Naive thymus-derived CD4-positive, alpha-beta T cell (primary cell): ENCODE results near the gene ZNF155. TPM values are rescaled to one million over a fixed set of nuclear protein-coding genes. Genes with fewer than 3 reads are reported as not detected.

Source experiments
- ATAC-seq: fragments of 150-1000 bp; cut with Tn5 transposase; 2 replicates; pipeline ENCODE4 v1.10.0; 2021; ENCODE audit warnings: mild to moderate bottlenecking, moderate library complexity
- CTCF ChIA-PET: fragments of 350-600 bp; sonication (Branson Sonifier 250); formaldehyde crosslinking; loops from one replicate; lab custom pipeline; 2021; ENCODE audit warnings: antibody characterized with exemption; lab: Charles Lee
- POLR2A ChIA-PET: fragments of 350-600 bp; sonication (Branson Sonifier 250); formaldehyde crosslinking; loops from one replicate; lab custom pipeline; 2021; ENCODE audit warnings: antibody characterized with exemption, inconsistent platforms; lab: Charles Lee
- DNase-seq, 9 donors: peaks; one replicate each; pipeline versions ENCODE4 v3.0.0 to v3.0.0-alpha.2; 2020 to 2022; ENCODE audit warnings: mixed read lengths in 1 of 9
- H3K27ac ChIP-seq: one replicate; pipeline ENCODE4 v1.7.0; 2013; ENCODE audit warnings: mild to moderate bottlenecking, low read depth, low read length, moderate library complexity
- H3K27me3 ChIP-seq, 2 donors: one replicate each; pipeline ENCODE4 v1.7.0; 2013; ENCODE audit warnings: low read length in 2 of 2, mild to moderate bottlenecking in 2 of 2, moderate library complexity in 2 of 2; ENCODE audit not compliant: control insufficient read depth in 2 of 2, insufficient read depth in 2 of 2
- H3K36me3 ChIP-seq, 3 experiments: 1 replicate in 2 of 3; 2 replicates in 1 of 3; pipeline ENCODE4 v1.7.0; 2013; ENCODE audit warnings: low read length in 3 of 3, mild to moderate bottlenecking in 3 of 3, moderate library complexity in 1 of 3; ENCODE audit not compliant: insufficient read depth in 3 of 3, control insufficient read depth in 2 of 3
- H3K4me1 ChIP-seq, 2 donors: one replicate each; pipeline ENCODE4 v1.7.0; 2013; ENCODE audit warnings: low read length in 2 of 2, mild to moderate bottlenecking in 2 of 2, moderate library complexity in 1 of 2; ENCODE audit not compliant: control insufficient read depth in 2 of 2, insufficient read depth in 2 of 2
- H3K4me3 ChIP-seq: 2 replicates; pipeline ENCODE4 v1.7.0; 2013; ENCODE audit warnings: mild to moderate bottlenecking, low read length
- H3K9me3 ChIP-seq, 3 experiments: 1 replicate in 2 of 3; 2 replicates in 1 of 3; pipeline ENCODE4 v1.7.0; 2013; ENCODE audit warnings: low read length in 3 of 3; ENCODE audit not compliant: control insufficient read depth in 2 of 3
- H3K27ac Mint-ChIP-seq, 9 donors: one replicate each; pipeline ENCODE4 v1.8.0; 2020 to 2022; ENCODE audit warnings: mixed read lengths in 9 of 9, mild to moderate bottlenecking in 8 of 9, moderate library complexity in 5 of 9, inconsistent platforms in 2 of 9
- H3K27me3 Mint-ChIP-seq, 5 donors: one replicate each; pipeline ENCODE4 v1.8.0; 2021 to 2022; ENCODE audit warnings: mixed read lengths in 5 of 5, mild to moderate bottlenecking in 1 of 5
- H3K36me3 Mint-ChIP-seq, 5 donors: one replicate each; pipeline ENCODE4 v1.8.0; 2020 to 2022; ENCODE audit warnings: mixed read lengths in 5 of 5, mild to moderate bottlenecking in 3 of 5, inconsistent platforms in 1 of 5
- H3K4me1 Mint-ChIP-seq, 7 donors: one replicate each; pipeline ENCODE4 v1.8.0; 2020 to 2022; ENCODE audit warnings: mixed read lengths in 7 of 7, mild to moderate bottlenecking in 3 of 7, inconsistent platforms in 1 of 7
- H3K4me3 Mint-ChIP-seq, 10 donors: one replicate each; pipeline ENCODE4 v1.8.0; 2020 to 2022; ENCODE audit warnings: mild to moderate bottlenecking in 10 of 10, mixed read lengths in 10 of 10, moderate library complexity in 6 of 10, inconsistent platforms in 2 of 10
- H3K9me3 Mint-ChIP-seq, 11 donors: one replicate each; pipeline ENCODE4 v1.8.0; 2020 to 2022; ENCODE audit warnings: mixed read lengths in 11 of 11, mild to moderate bottlenecking in 4 of 11, inconsistent platforms in 1 of 11, moderate library complexity in 1 of 11
- intact Hi-C, 2 donors: fragments of 100-400 bp; cut with micrococcal nuclease; formaldehyde crosslinking; loops; one replicate each; pipeline ENCODE4 v1.15.1; 2023
- polyA plus RNA-seq, 2 donors: library from polyadenylated mRNA; unstranded; fragments of 300-500 nt; fragmentation: Illumina TruSeq; gene quantifications; one replicate each; pipeline ENCODE4 v1.2.3, GENCODE V29; 2021
- total RNA-seq, 6 experiments: library from RNA in 5 of 6; stranded (reverse) in 5 of 6; gene quantifications; 1 replicate in 5 of 6; 2 replicates in 1 of 6; pipeline ENCODE4 v1.2.3 and lab custom pipeline; 2021 to 2026

ZNF155 gene
- total and polyA plus RNA-seq, 7 experiments from 2014 or later = 0.99 to 13.3 (median 5.7) TPM

GRCh38 chr19:44019498-44019897 lies 35.5 kb downstream of the ZNF155 start:
- Mint-ChIP-seq H3K4me3 (no peak overlapping the region), H3K4me1 (peaks cover 0 to 1% (median 1%) of the 10 kb centered on the region in 7 donors), H3K27ac (no peak overlapping the region), H3K36me3 (peaks cover 0 to 21% (median 11%) of the 10 kb centered on the region in 5 donors), H3K9me3 (peaks cover 21 to 80% (median 53%) of the 10 kb centered on the region in 11 donors), H3K27me3 (peaks cover 0 to 34% (median 17%) of the 10 kb centered on the region in 5 donors)
- ChIA-PET POLR2A (no interaction called here), CTCF (no interaction called here)
- Histone ChIP-seq H3K27ac (no peak overlapping the region), H3K4me3 (no peak overlapping the region), H3K36me3 (no peaks in the 10 kb centered on the region), H3K27me3 (no peaks in the 10 kb centered on the region), H3K4me1 (no peaks in the 10 kb centered on the region), H3K9me3 (peaks cover 0 to 7% (median 0%) of the 10 kb centered on the region in 3 experiments)
- no peak for ATAC-seq
- DNase-seq = no peak
- intact Hi-C loops = no loop called here

GRCh38 chr19:44021221-44021620 lies 37.2 kb downstream of the ZNF155 start:
- H3K27ac Mint-ChIP-seq = no peak overlapping the region
- Histone ChIP-seq H3K36me3 (peaks cover 0 to 4% (median 0%) of the 10 kb centered on the region in 3 experiments), H3K27me3 (no peaks in the 10 kb centered on the region), H3K4me3 (no peak overlapping the region), H3K9me3 (no peaks in the 10 kb centered on the region), H3K4me1 (peaks cover 5 to 9% of the 10 kb centered on the region in 2 donors), H3K27ac (no peak overlapping the region)
- peaks cover 4 to 25% (median 22%) of the 10 kb centered on the region in 5 donors for H3K36me3 Mint-ChIP-seq
- no peak for ATAC-seq
- POLR2A ChIA-PET = no interaction called here
- DNase-seq = no peak
- H3K4me1 Mint-ChIP-seq = peaks cover 12 to 19% (median 17%) of the 10 kb centered on the region in 7 donors
- peaks cover 0 to 34% (median 17%) of the 10 kb centered on the region in 5 donors for H3K27me3 Mint-ChIP-seq
- CTCF ChIA-PET = no interaction called here
- H3K9me3 Mint-ChIP-seq = peaks cover 15 to 77% (median 48%) of the 10 kb centered on the region in 11 donors
- intact Hi-C loops = no loop called here
- no peak overlapping the region for H3K4me3 Mint-ChIP-seq

- ATAC-seq (no peak), DNase-seq (no peak)
- peak overlapping the region; percentile 84 to 98 (median 94) for H3K27ac Mint-ChIP-seq
- peak overlapping the region; percentile 95 to 100 (median 98) for H3K4me3 Mint-ChIP-seq
- Histone ChIP-seq H3K4me1 (peaks cover 5 to 9% of the 10 kb centered on the region in 2 donors), H3K9me3 (peaks cover 4 to 26% (median 9%) of the 10 kb centered on the region in 3 experiments), H3K36me3 (peaks cover 0 to 37% (median 21%) of the 10 kb centered on the region in 3 experiments), H3K4me3 (peak overlapping the region; percentile 76), H3K27ac (peak overlapping the region; percentile 71), H3K27me3 (no peaks in the 10 kb centered on the region)
- intact Hi-C loops = loop anchor here (1.0 kb wide), 11 partner anchors 23 to 280 kb away; partner anchors contain the start of genes ZNF224 (in 2 of the 2), ZNF230 (in 2 of the 2), ZNF284 (in 2 of the 2) and ZNF45 (in 2 of the 2)
- H3K9me3 Mint-ChIP-seq = peaks cover 15 to 77% (median 48%) of the 10 kb centered on the region in 11 donors
- peaks cover 27 to 52% (median 47%) of the 10 kb centered on the region in 5 donors for H3K36me3 Mint-ChIP-seq
- peaks cover 0 to 14% (median 7%) of the 10 kb centered on the region in 5 donors for H3K27me3 Mint-ChIP-seq
- ChIA-PET CTCF (interaction anchor here (1.1 kb wide), 1 partner anchor 9 kb away, joined by 4 read pairs; no protein-coding TSS in a partner anchor), POLR2A (interaction anchor here (0.9 to 1.4 kb wide), 4 partner anchors 9 to 182 kb away, joined by 3 to 4 read pairs (median 3); partner anchors contain the start of gene ZNF45)
- H3K4me1 Mint-ChIP-seq = peaks cover 12 to 40% (median 31%) of the 10 kb centered on the region in 7 donors
These were observed 40.9 kb downstream of the ZNF155 start for GRCh38 chr19:44024900-44025216.

- ChIA-PET POLR2A (interaction anchor here (0.7 to 1.4 kb wide), 5 partner anchors 21 to 1129 kb away, joined by 3 to 5 read pairs (median 3); partner anchors contain the start of gene ZNF45), CTCF (no interaction called here)
- Mint-ChIP-seq H3K4me1 (peaks cover 12 to 40% (median 31%) of the 10 kb centered on the region in 7 donors), H3K27me3 (peaks cover 0 to 9% (median 3%) of the 10 kb centered on the region in 5 donors), H3K9me3 (peaks cover 11 to 77% (median 48%) of the 10 kb centered on the region in 11 donors), H3K36me3 (peaks cover 26 to 57% (median 51%) of the 10 kb centered on the region in 5 donors), H3K27ac (peak within 1 kb of the TSS; percentile 84 to 98 (median 94)), H3K4me3 (peak within 1 kb of the TSS; percentile 95 to 100 (median 98))
- Histone ChIP-seq H3K27me3 (no peaks in the 10 kb centered on the region), H3K36me3 (peaks cover under 1 to 42% (median 24%) of the 10 kb centered on the region in 3 experiments), H3K4me1 (peaks cover 5 to 9% of the 10 kb centered on the region in 2 donors), H3K27ac (peak within 1 kb of the TSS; percentile 71), H3K9me3 (peaks cover 4 to 28% (median 9%) of the 10 kb centered on the region in 3 experiments), H3K4me3 (peak within 1 kb of the TSS; percentile 76)
- peak; percentile 41 to 78 (median 66) for DNase-seq
- intact Hi-C loops = loop anchor here (1.0 kb wide), 11 partner anchors 23 to 280 kb away; partner anchors contain the start of genes ZNF224 (in 2 of the 2), ZNF230 (in 2 of the 2), ZNF284 (in 2 of the 2) and ZNF45 (in 2 of the 2)
- ATAC-seq = peak; percentile 99
These were observed 41.4 kb downstream of the ZNF155 start, which contains the start of gene ZNF222 for GRCh38 chr19:44025217-44025936. TSS of gene ZNF222 (plus strand) at chr19:44025379. CDS start at chr19:44025437, 58 bp downstream.

GRCh38 chr19:44026622-44027021 lies 42.6 kb downstream of the ZNF155 start:
- H3K36me3 ChIP-seq = peaks cover 6 to 53% (median 29%) of the 10 kb centered on the region in 3 experiments
- ChIA-PET CTCF (no interaction called here), POLR2A (interaction anchor here (1.2 kb wide), 1 partner anchor 24 kb away, joined by 5 read pairs; no protein-coding TSS in a partner anchor)
- peaks cover 5 to 9% of the 10 kb centered on the region in 2 donors for H3K4me1 ChIP-seq
- intact Hi-C loops = no loop called here
- no peak overlapping the region for H3K27ac Mint-ChIP-seq
- peaks cover 0 to 4% (median 0%) of the 10 kb centered on the region in 5 donors for H3K27me3 Mint-ChIP-seq
- no peaks in the 10 kb centered on the region for H3K27me3 ChIP-seq
- DNase-seq (no peak), ATAC-seq (no peak)
- peaks cover 35 to 68% (median 61%) of the 10 kb centered on the region in 5 donors for H3K36me3 Mint-ChIP-seq
- H3K9me3 Mint-ChIP-seq = peaks cover 14 to 75% (median 41%) of the 10 kb centered on the region in 11 donors
- H3K27ac ChIP-seq = no peak overlapping the region
- no peak overlapping the region for H3K4me3 ChIP-seq
- H3K4me3 Mint-ChIP-seq = peak overlapping the region in 7 of 10 donors; percentile 36 to 100 (median 95)
- peaks cover 6 to 39% (median 14%) of the 10 kb centered on the region in 3 experiments for H3K9me3 ChIP-seq
- peaks cover 12 to 40% (median 31%) of the 10 kb centered on the region in 7 donors for H3K4me1 Mint-ChIP-seq

- Mint-ChIP-seq H3K4me1 (peaks cover 0 to 18% (median 9%) of the 10 kb centered on the region in 7 donors), H3K27me3 (no peaks in the 10 kb centered on the region), H3K9me3 (peaks cover 26 to 100% (median 72%) of the 10 kb centered on the region in 11 donors), H3K27ac (no peak overlapping the region), H3K36me3 (peaks cover 43 to 80% (median 57%) of the 10 kb centered on the region in 5 donors), H3K4me3 (no peak overlapping the region)
- CTCF ChIA-PET = interaction anchor here (0.6 kb wide), 1 partner anchor 128 kb away, joined by 3 read pairs; no protein-coding TSS in a partner anchor
- POLR2A ChIA-PET = interaction anchor here (0.6 to 1.0 kb wide), 2 partner anchors 19 to 60 kb away, joined by 3 read pairs; no protein-coding TSS in a partner anchor
- H3K27ac ChIP-seq = no peak overlapping the region
- ATAC-seq (no peak), DNase-seq (no peak)
- intact Hi-C loops = no loop called here
- no peak overlapping the region for H3K4me3 ChIP-seq
- H3K27me3 ChIP-seq = no peaks in the 10 kb centered on the region
- peaks cover 10 to 70% (median 23%) of the 10 kb centered on the region in 3 experiments for H3K9me3 ChIP-seq
- H3K4me1 ChIP-seq = no peaks in the 10 kb centered on the region
- peaks cover 12 to 54% (median 29%) of the 10 kb centered on the region in 3 experiments for H3K36me3 ChIP-seq
These were observed 48.1 kb downstream of the ZNF155 start for GRCh38 chr19:44032001-44032610.
